Stimulated activated memory B cell treated with anti-CD40 and anti-IgM and Interleukin-4, amounts not matched to agents 10 μg/mL and 1 μg/mL and 100 μg/mL, for 72 hours (primary cell): ENCODE data around the gene KCNAB2.

Experiments used
- ATAC-seq: fragments of 150-1000 bp; cut with Tn5 transposase; 2 replicates; pipeline ENCODE4 v1.10.0; 2021
- H3K27ac Mint-ChIP-seq: one replicate; pipeline ENCODE4 v1.8.0; 2022; ENCODE audit warnings: mild to moderate bottlenecking, mixed read lengths
- H3K27me3 Mint-ChIP-seq: one replicate; pipeline ENCODE4 v1.8.0; 2022; ENCODE audit warnings: mixed read lengths
- H3K36me3 Mint-ChIP-seq: one replicate; pipeline ENCODE4 v1.8.0; 2022; ENCODE audit warnings: mixed read lengths
- H3K4me1 Mint-ChIP-seq: one replicate; pipeline ENCODE4 v1.8.0; 2022; ENCODE audit warnings: mixed read lengths
- H3K4me3 Mint-ChIP-seq: one replicate; pipeline ENCODE4 v1.8.0; 2022; ENCODE audit warnings: mild to moderate bottlenecking, moderate library complexity, mixed read lengths
- H3K9me3 Mint-ChIP-seq: one replicate; pipeline ENCODE4 v1.8.0; 2022; ENCODE audit warnings: mixed read lengths

KCNAB2 gene

DNA sequence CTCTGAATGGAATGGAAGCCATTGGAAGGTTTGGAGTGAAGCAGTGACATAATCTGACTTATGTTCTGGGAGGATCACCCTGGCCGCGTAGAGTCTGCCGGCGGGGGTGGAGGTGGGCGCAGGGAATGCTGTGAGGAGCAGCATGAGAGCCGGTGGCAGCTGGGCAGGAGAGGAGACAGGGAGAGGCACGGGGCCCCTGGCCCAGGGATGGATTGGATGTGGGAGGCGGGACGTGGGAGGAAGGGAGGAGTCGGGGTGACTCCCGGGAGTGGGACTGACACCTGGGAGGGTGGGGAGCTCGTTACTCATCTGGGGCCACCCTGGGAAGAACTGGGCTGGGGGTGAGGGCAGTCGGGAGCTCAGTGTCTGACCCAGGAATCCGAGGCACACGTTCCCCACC, 10.4 kb upstream of the KCNAB2 start:
- H3K27ac Mint-ChIP-seq = no peak overlapping the region

DNA sequence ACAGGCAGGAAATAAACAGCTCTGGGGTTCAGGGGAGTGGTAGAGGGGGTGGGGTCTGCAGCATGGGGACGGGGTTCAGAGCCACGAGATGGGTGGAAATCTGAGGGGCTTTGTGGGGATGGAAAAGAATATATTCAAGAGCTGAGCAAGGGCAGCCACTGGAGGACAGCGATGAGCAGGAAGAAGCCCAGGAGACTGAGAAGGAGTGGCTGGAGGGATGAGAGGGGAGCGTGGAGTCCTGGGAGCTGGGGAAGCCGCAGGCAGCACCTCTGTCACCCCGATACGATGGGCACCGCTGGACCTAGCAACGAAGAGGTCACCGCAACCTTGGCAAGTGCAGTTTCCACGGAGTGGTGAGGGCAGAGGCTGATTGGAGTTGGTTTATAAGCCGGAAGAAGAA, 10.0 kb upstream of the KCNAB2 start:
- H3K4me3 Mint-ChIP-seq = peak overlapping the region; percentile 55
- H3K27ac Mint-ChIP-seq = no peak overlapping the region
- H3K4me1 Mint-ChIP-seq = peaks cover 68% of the 10 kb centered on the region
- no peak for ATAC-seq
- H3K27me3 Mint-ChIP-seq = no peaks in the 10 kb centered on the region
- no peaks in the 10 kb centered on the region for H3K9me3 Mint-ChIP-seq
- H3K36me3 Mint-ChIP-seq = peaks cover 54% of the 10 kb centered on the region

More for the DNA sequence above, 10.4 kb upstream of the KCNAB2 start:
- Mint-ChIP-seq H3K27me3 (no peaks in the 10 kb centered on the region), H3K9me3 (no peaks in the 10 kb centered on the region), H3K4me1 (peaks cover 72% of the 10 kb centered on the region), H3K36me3 (peaks cover 54% of the 10 kb centered on the region), H3K4me3 (no peak overlapping the region)
- no peak for ATAC-seq

DNA sequence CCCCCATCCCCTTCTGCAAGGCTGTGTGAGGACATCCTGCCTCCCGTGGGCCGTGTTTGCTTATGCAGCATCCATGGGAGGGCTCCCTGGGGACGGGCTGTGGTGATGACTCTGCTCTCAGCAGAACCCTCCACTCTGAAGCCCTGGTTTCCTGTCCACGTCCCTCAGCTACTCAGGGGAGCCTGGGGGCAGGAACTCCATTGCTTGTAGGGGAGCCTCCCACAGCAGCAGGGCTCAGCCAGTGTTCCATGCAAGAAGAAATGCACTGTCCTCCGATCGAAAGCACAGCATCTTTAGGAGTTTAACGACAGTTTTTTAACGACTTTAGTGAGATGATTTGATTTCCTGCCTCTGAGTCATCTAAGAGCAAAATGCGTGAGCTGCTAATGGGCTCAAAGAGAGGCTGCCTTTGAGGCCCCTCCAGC, 8.3 kb upstream of the KCNAB2 start:
- ATAC-seq = peak; percentile 87
- H3K4me1 Mint-ChIP-seq = peaks cover 57% of the 10 kb centered on the region
- no peak overlapping the region for H3K4me3 Mint-ChIP-seq
- H3K36me3 Mint-ChIP-seq = peaks cover 59% of the 10 kb centered on the region
- H3K9me3 Mint-ChIP-seq = no peaks in the 10 kb centered on the region
- no peak overlapping the region for H3K27ac Mint-ChIP-seq
- H3K27me3 Mint-ChIP-seq = no peaks in the 10 kb centered on the region

DNA sequence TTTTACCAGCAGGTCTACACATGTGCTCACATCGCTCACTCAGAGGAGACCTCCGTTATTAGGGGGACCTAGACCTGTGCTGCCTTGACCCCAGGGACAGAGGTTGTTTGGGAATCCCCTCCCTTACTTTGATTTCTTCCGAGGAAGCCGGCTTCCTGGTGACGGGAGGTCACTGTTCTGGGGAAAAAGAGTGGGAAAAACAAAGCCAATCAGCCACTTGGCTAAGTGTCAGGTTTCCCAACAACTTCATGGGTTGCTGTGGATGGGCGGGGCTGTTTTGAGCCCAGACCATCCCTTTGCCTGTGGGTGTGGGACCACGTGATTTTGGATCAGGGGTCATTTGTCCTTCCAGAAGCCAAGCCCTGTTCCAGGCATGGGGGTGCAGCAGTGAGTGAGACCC, 7.1 kb upstream of the KCNAB2 start:
- Mint-ChIP-seq H3K36me3 (peaks cover 62% of the 10 kb centered on the region), H3K27me3 (no peaks in the 10 kb centered on the region), H3K27ac (no peak overlapping the region)

DNA sequence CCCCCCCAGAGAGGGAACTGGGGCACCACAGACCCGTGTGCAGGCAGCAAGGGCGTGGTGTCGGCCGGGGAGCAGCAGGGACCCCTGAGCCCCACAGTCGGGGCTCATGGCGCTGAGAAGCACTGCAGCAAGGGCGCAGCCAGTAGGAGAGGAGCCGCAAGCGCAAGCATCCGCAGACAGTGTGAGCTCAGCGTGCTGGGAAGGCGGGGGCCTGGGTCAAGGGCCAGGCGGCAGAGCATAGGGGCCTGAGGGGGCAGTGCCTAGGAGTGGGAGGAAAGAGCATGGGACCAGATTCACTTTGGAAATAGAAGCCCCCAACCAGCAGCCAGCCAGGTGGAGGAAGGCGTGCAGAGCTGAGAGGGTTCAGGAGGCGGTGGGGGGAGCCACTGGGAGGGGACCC, 6.7 kb upstream of the KCNAB2 start:
- Mint-ChIP-seq H3K27me3 (no peaks in the 10 kb centered on the region), H3K36me3 (peaks cover 67% of the 10 kb centered on the region), H3K27ac (no peak overlapping the region), H3K4me3 (no peak overlapping the region), H3K9me3 (no peaks in the 10 kb centered on the region), H3K4me1 (peaks cover 48% of the 10 kb centered on the region)
- no peak for ATAC-seq

More for the DNA sequence above, 7.1 kb upstream of the KCNAB2 start:
- Mint-ChIP-seq H3K4me1 (peaks cover 45% of the 10 kb centered on the region), H3K4me3 (no peak overlapping the region), H3K9me3 (no peaks in the 10 kb centered on the region)
- no peak for ATAC-seq

DNA sequence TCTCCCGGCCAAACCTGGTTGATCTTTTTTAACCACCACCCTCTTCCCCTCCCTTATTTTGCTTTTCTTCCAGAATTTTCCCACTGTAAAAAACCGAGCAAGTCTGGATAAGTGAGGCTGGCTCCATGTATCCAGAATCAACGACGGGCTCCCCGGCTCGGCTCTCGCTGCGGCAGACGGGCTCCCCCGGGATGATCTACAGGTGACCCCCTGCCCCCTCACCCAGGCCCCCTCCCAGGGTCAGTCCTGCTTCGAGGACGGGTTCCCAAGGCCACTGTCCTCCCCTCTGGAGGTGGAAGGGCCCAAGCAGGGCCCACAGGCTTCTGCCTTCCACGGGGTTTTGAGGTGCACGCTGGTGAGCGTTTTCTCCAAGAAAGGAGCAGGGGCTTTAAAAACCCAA, 5.2 kb upstream of the KCNAB2 start:
- Mint-ChIP-seq H3K36me3 (peaks cover 65% of the 10 kb centered on the region), H3K4me3 (no peak overlapping the region), H3K4me1 (peaks cover 40% of the 10 kb centered on the region), H3K27ac (no peak overlapping the region), H3K27me3 (no peaks in the 10 kb centered on the region), H3K9me3 (no peaks in the 10 kb centered on the region)
- ATAC-seq = no peak

DNA sequence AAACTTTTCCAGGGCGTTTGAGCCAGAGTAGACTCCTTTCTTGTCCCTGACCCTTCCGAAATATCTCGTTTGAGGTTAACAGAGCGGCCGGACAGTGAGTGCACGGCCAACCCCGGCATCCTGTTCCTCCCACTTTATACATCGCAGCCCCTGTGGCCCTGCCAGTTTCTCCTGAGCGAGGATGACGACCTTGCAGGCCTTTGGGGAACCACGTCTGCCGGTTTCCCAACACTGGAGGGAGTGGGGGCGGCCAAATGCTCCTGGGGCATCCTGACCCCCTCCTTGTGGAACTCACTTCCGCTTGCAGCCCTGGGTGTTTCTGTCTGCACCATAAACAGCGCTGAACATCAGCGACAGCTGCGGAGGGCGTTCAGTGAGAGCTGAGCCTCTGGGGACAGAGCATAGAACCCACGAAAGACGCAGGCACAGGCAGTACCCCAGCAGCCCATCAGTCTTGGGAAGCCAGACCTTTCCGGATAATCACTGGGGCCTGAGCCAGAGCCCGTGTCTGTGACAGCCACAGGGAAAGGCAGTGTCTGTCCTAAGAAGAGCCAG, 4.8 kb upstream of the KCNAB2 start:
- no peak overlapping the region for H3K4me3 Mint-ChIP-seq
- H3K9me3 Mint-ChIP-seq = no peaks in the 10 kb centered on the region
- ATAC-seq = no peak
- H3K36me3 Mint-ChIP-seq = peaks cover 60% of the 10 kb centered on the region
- no peaks in the 10 kb centered on the region for H3K27me3 Mint-ChIP-seq
- peaks cover 35% of the 10 kb centered on the region for H3K4me1 Mint-ChIP-seq
- no peak overlapping the region for H3K27ac Mint-ChIP-seq

DNA sequence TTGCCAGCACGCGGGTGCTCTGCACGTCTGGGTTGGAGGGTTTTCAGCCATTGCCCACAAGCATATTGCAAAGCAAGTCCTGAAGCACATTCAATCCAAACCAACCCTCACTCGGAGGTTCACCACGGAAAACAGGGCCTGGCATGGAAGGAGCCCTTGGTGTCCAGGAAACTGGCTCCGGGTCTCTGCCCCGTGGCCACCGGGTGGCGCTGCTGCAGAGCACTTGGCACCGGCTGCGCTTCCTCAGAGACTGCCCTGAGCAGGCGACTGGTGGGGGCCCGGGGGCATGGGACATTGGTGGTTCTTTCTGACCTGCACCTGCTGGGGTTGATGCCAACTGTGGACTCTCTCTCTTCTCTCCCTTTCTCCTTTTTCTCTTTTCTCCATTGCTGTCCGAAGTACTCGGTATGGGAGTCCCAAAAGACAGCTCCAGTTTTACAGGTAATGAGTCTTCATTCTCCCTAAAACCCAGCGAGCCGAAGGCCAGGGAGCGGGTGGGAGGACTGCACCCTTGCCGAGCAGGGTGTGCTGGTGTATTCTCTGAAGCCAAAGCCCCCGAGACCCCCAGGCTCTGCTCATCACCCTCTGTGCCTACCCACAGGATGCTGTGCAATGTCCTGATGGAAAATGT, 4.1 kb upstream of the KCNAB2 start:
- H3K27ac Mint-ChIP-seq = no peak overlapping the region
- H3K4me3 Mint-ChIP-seq = no peak overlapping the region
- H3K27me3 Mint-ChIP-seq = no peaks in the 10 kb centered on the region
- H3K4me1 Mint-ChIP-seq = peaks cover 29% of the 10 kb centered on the region
- H3K36me3 Mint-ChIP-seq = peaks cover 54% of the 10 kb centered on the region
- no peak for ATAC-seq
- H3K9me3 Mint-ChIP-seq = no peaks in the 10 kb centered on the region

DNA sequence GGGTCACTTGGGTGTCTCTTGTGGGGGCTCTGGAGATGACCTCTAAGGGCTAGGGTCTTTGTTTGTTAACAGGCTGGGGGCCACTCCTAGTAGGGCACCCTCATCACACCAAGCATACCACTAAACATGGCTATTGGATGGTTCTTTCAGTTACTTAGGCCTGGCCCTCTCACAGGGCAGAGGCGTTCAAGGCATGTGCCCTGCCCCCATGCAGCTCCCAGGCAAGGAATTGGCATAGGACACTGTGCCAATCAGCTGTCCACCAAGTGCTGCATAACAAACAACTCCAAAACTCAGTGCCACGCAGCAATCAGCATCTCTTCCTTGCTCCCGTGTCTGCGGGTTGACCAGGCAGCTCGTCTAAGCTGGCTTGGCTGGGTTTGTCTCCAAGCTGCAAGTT, 2.1 kb upstream of the KCNAB2 start:
- Mint-ChIP-seq H3K4me3 (no peak overlapping the region), H3K27me3 (no peaks in the 10 kb centered on the region), H3K27ac (no peak overlapping the region), H3K9me3 (no peaks in the 10 kb centered on the region), H3K4me1 (peaks cover 12% of the 10 kb centered on the region), H3K36me3 (peaks cover 60% of the 10 kb centered on the region)
- ATAC-seq = no peak

DNA sequence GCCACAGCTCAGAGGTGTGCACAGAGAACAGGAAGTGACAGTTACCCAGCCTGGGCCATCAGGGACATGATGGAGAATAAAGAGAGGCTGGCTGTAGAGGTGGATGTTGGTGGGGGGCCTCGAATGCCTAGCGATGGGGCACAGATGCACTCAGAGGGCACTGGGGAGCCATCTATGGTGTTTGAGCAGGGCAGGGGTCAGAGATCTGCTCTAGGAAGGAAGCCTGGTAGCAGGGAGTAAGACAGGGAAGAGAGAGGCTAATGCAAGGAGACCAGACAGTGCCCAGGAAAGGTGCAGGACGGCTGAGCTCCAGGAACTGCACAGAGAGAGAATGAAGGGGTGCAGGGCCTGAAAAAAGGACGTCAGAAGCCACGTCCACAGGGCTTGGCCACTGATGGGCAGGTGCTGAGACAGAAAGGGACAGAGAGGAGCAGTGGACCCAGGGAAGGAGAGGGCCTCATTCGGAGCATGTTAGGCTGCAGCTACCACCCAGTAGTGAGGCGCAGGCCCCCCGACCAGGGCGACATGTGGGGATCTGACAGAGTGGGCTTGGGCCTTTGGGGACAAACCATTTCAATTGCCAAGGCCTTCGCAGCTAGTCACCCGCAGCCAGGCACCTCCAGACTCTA, 1.1 kb upstream of the KCNAB2 start:
- no peaks in the 10 kb centered on the region for H3K9me3 Mint-ChIP-seq
- no peaks in the 10 kb centered on the region for H3K27me3 Mint-ChIP-seq
- no peak overlapping the region for H3K27ac Mint-ChIP-seq
- no peak for ATAC-seq
- peaks cover 59% of the 10 kb centered on the region for H3K36me3 Mint-ChIP-seq
- no peak overlapping the region for H3K4me3 Mint-ChIP-seq
- H3K4me1 Mint-ChIP-seq = peaks cover 12% of the 10 kb centered on the region

DNA sequence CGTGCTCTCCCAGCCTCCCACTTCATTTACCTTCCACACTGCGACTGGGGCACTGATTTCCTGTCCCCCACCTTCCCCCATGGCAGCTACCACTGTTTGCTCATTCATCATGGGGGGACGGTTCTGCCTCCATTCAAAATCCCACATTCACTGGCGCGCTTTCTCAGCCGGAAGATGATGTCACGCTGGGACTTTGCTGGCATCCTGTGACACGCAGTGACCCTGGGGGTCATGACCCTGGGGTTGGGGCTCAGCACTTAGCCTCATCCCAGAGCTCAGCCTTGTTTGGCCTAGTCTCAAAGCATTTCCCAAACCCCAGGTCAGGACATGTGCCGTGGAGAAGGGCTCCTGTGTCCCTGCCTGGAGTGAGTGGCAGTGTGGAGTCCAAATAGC, 582 bp upstream of the KCNAB2 start:
- Mint-ChIP-seq H3K4me1 (peaks cover 12% of the 10 kb centered on the region), H3K36me3 (peaks cover 61% of the 10 kb centered on the region), H3K27ac (no peak overlapping the region), H3K9me3 (no peaks in the 10 kb centered on the region), H3K4me3 (no peak overlapping the region), H3K27me3 (no peaks in the 10 kb centered on the region)
- ATAC-seq = no peak

DNA sequence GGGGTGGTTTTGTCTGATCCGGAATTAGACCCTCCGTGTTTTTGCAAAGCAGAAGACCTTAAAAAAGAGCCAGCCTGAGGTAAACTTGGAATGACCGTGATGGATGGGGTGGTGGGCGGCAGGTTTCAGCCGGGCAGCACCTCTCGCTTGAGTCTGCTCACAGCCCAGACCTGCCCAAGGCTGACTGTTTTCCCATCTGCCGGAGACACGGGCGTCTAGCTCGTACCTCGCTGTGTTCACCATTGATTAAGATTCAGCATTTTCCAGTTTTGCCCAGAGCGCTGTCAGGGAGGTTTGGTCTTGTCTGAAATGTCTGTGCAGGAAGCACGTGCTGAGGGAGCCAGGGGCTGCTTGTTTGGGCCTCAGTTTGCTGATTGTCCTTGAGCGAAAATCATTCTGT, 591 bp downstream of the KCNAB2 start:
- no peaks in the 10 kb centered on the region for H3K27me3 Mint-ChIP-seq
- ATAC-seq = no peak
- peaks cover 58% of the 10 kb centered on the region for H3K36me3 Mint-ChIP-seq
- H3K27ac Mint-ChIP-seq = no peak overlapping the region
- peaks cover 12% of the 10 kb centered on the region for H3K4me1 Mint-ChIP-seq
- no peaks in the 10 kb centered on the region for H3K9me3 Mint-ChIP-seq
- no peak overlapping the region for H3K4me3 Mint-ChIP-seq

DNA sequence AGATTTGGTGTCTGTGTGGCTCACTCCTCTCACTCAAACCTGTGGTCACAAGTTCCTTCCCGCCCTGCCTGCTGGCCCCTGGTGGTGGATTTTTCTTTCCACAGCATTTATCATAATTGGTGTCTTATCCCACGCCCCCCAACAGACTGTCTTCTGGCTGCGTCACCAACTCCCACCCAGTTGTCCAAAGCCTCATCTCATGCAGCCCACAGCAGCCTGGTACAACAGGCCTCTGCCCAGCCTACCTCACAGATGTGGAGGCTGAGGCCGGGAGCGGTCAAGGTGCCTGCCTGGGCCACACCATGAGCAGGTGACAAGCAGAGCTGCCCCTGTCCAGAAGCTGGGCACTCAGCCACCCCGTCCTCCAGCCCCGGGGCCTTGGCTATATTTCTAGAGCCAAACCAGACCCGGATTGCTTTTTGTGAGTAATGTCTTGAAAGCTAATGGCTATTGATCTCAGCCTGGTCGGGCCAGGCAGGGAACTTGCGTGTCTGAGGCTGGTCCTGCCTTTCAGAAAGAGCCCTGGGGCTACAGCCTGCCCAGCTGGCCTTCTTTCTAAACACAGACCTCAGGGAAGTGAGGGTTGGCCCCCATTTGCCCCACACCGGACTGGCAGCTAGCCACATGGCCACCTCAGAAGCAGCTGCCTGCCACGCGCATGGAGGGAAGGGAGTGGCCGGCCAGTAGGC, 2.6 kb downstream of the KCNAB2 start:
- Mint-ChIP-seq H3K4me1 (peaks cover 18% of the 10 kb centered on the region), H3K9me3 (no peaks in the 10 kb centered on the region), H3K27ac (no peak overlapping the region), H3K36me3 (peaks cover 57% of the 10 kb centered on the region), H3K4me3 (no peak overlapping the region), H3K27me3 (no peaks in the 10 kb centered on the region)
- no peak for ATAC-seq

DNA sequence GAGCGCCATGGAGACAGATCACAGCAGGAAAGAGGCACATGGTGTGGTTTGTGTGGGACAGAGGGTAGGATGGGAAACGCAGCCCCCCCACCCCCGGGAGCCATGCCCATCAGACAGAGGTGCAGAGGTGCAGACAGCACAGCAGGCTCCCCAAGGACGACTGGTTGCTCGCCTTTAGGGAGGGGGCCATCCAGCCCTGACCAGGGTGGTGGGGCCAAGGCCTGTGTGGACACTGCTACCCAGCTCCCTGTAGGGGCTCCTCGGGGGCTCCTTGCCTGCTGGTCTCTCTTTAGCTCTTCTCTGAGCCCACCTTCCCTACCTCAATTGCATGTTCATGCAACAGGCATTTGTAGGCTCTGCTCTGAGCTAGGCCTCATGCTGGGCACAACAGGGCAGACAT, 3.7 kb downstream of the KCNAB2 start:
- H3K27me3 Mint-ChIP-seq = no peaks in the 10 kb centered on the region
- no peaks in the 10 kb centered on the region for H3K9me3 Mint-ChIP-seq
- ATAC-seq = no peak
- peaks cover 58% of the 10 kb centered on the region for H3K36me3 Mint-ChIP-seq
- H3K27ac Mint-ChIP-seq = no peak overlapping the region
- H3K4me1 Mint-ChIP-seq = peaks cover 12% of the 10 kb centered on the region
- H3K4me3 Mint-ChIP-seq = no peak overlapping the region

DNA sequence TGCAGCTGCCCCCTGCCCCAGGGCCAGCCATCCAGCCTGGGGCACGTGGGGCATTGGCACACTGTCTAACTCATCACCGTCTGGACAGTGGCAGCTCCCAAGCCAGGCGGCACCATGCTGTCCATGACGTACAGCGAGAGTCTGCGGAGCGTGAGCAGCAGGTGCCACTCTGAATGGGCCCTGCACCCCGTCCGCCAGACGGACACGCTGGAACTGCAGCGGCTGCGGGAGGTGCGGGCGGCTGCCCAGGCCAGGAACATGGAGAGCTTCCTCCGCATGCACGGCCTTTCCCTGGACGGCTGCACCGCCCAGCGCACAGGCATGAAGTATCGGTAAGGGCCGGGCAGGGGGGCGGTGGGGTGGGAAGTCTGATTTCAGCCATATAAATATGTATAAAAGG, 5.7 kb downstream of the KCNAB2 start:
- ATAC-seq = no peak
- Mint-ChIP-seq H3K4me3 (no peak overlapping the region), H3K36me3 (peaks cover 60% of the 10 kb centered on the region), H3K4me1 (peaks cover 15% of the 10 kb centered on the region), H3K27ac (no peak overlapping the region), H3K27me3 (no peaks in the 10 kb centered on the region), H3K9me3 (no peaks in the 10 kb centered on the region)
